ENCODE measurements around the gene TPI1. TPM values are rescaled to one million over a fixed set of nuclear protein-coding genes. Genes with fewer than 3 reads are reported as not detected.
A peak's percentile ranks its signal among the peaks of the same experiment; 100 is the strongest.
"Not testable (repeated sequence)": the region's sequence is repeated elsewhere in the genome, so short reads cannot be mapped to it uniquely, and the experiment has no call there.

TPI1 gene
- total and polyA plus RNA-seq, 9 donors = 707 to 1,287 (median 972) TPM

- no peak for DNase-seq
- Histone ChIP-seq H3K4me3 (ENCODE audit: low read length) (no peak overlapping the region), H3K4me1 (ENCODE audit: control insufficient read depth, insufficient read depth, low read length) (peaks cover 13% of the 10 kb centered on the region), H3K9me3 (replicated peaks; ENCODE audit: control insufficient read depth, low read depth, low read length) (no peaks in the 10 kb centered on the region), H3K27me3 (ENCODE audit: control insufficient read depth, insufficient read depth, low read length) (no peaks in the 10 kb centered on the region), H3K27ac (ENCODE audit: low read length) (no peak overlapping the region), H3K36me3 (ENCODE audit: control insufficient read depth, insufficient read depth, low read length) (peaks cover 6% of the 10 kb centered on the region)
- 78% methylated on average over 1 of the region's 1 CpG for WGBS (ENCODE audit: insufficient coverage)
Measured at GRCh38 chr12:6903722-6904121, 36.4 kb downstream of the TPI1 start.

GRCh38 chr12:6904280-6905276 lies 37.2 kb downstream of the TPI1 start, which contains the start of gene LRRC23:
LRRC23 (plus strand) TSS chr12:6904822; CDS start chr12:6905634, 812 bp downstream.
- 1% methylated on average over 25 of the region's 34 CpGs for WGBS (ENCODE audit: insufficient coverage)
- Histone ChIP-seq H3K27me3 (ENCODE audit: control insufficient read depth, insufficient read depth, low read length) (no peaks in the 10 kb centered on the region), H3K9me3 (replicated peaks; ENCODE audit: control insufficient read depth, low read depth, low read length) (no peaks in the 10 kb centered on the region), H3K4me3 (ENCODE audit: low read length) (peak within 1 kb of the TSS; percentile 73), H3K27ac (ENCODE audit: low read length) (peak within 1 kb of the TSS; percentile 89), H3K4me1 (ENCODE audit: control insufficient read depth, insufficient read depth, low read length) (peaks cover 13% of the 10 kb centered on the region), H3K36me3 (ENCODE audit: control insufficient read depth, insufficient read depth, low read length) (peaks cover 6% of the 10 kb centered on the region)
- peak; percentile 99 for DNase-seq

DNA sequence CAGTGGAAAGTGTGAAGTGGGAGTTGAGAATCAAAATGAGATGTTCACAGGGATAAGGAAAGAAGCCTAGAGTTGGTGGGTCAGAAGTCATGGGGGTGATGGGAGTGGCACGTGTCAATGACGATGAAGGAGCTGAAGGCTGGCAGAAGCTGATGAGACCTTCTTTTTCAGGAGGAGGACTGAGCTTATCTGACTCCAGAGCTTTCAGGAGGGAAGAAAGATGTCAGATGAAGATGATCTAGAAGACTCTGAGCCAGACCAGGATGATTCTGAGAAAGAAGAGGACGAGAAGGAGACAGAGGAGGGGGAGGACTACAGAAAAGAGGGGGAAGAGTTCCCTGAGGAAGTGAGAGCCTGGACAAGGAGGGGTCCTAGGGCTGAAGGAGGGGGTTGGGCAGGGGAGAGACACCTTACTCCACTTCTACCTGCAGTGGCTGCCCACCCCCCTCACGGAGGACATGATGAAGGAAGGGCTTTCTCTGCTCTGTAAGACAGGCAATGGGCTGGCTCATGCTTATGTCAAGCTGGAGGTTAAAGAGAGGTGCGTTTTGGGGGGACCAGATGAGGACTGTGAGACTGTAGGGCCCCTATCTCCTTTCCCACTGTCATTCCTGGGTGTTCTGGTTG lies 38.2 kb downstream of the TPI1 start:
- Histone ChIP-seq H3K9me3 (replicated peaks; ENCODE audit: control insufficient read depth, low read depth, low read length) (no peaks in the 10 kb centered on the region), H3K27me3 (ENCODE audit: control insufficient read depth, insufficient read depth, low read length) (no peaks in the 10 kb centered on the region), H3K36me3 (ENCODE audit: control insufficient read depth, insufficient read depth, low read length) (peaks cover 6% of the 10 kb centered on the region), H3K4me1 (ENCODE audit: control insufficient read depth, insufficient read depth, low read length) (peaks cover 13% of the 10 kb centered on the region), H3K27ac (ENCODE audit: low read length) (peak overlapping the region; percentile 89), H3K4me3 (ENCODE audit: low read length) (peak overlapping the region; percentile 73)
- DNase-seq = no peak
- 50% methylated on average over 3 of the region's 5 CpGs for WGBS (ENCODE audit: insufficient coverage)

- Histone ChIP-seq H3K27me3 (ENCODE audit: control insufficient read depth, insufficient read depth, low read length) (peaks cover 14% of the 10 kb centered on the region), H3K4me1 (ENCODE audit: control insufficient read depth, insufficient read depth, low read length) (peaks cover 13% of the 10 kb centered on the region)
- H3K4me3 ChIP-seq (ENCODE audit: low read length); H3K27ac ChIP-seq (ENCODE audit: low read length); H3K9me3 ChIP-seq (replicated peaks; ENCODE audit: control insufficient read depth, low read depth, low read length); H3K36me3 ChIP-seq (ENCODE audit: control insufficient read depth, insufficient read depth, low read length); DNase-seq: not testable (repeated sequence)
- over 99% methylated on average over 8 of the region's 11 CpGs for WGBS (ENCODE audit: insufficient coverage)
Measured at GRCh38 chr12:6908141-6908540, 40.8 kb downstream of the TPI1 start.

DNA sequence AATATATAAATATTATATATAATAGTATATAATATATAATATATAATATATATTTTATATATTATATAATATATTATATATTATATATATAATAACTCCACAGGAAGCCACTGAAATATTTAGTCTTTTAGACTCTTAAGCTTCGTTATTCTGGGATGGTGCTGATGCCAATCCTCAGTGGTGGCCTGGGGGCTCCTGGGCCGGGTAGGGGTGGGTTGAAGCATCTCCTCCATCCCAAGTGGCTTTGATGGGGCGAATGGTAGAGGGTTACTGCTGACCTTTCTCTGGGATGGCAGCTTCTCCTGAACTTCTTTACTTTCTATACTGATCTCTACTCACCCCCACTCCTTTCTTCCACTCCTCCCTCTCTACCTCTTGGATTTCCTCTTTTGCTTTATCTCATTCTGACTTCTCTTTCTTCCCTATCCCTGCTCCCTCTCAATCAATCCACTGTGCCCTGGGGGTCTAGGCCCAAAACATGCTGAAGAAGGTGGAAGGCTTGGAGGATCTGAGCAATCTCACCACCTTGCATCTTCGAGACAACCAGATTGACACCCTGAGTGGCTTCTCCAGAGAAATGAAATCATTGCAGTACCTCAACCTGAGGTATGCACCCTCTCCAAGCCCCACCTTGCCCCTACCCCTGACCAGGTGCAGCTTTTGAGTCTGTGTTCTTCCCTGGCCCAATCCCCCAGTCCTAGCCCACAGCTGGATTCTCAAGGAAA lies 42.3 kb downstream of the TPI1 start:
- Histone ChIP-seq H3K4me1 (ENCODE audit: control insufficient read depth, insufficient read depth, low read length) (peaks cover 14% of the 10 kb centered on the region), H3K27ac (ENCODE audit: low read length) (no peak overlapping the region), H3K36me3 (ENCODE audit: control insufficient read depth, insufficient read depth, low read length) (peaks cover 6% of the 10 kb centered on the region), H3K27me3 (ENCODE audit: control insufficient read depth, insufficient read depth, low read length) (peaks cover 25% of the 10 kb centered on the region), H3K9me3 (replicated peaks; ENCODE audit: control insufficient read depth, low read depth, low read length) (no peaks in the 10 kb centered on the region), H3K4me3 (ENCODE audit: low read length) (no peak overlapping the region)
- no peak for DNase-seq
- WGBS (ENCODE audit: insufficient coverage) = 94% methylated on average over 3 of the region's 4 CpGs

GRCh38 chr12:6912164-6912935 lies 45.0 kb downstream of the TPI1 start:
- peaks cover 6% of the 10 kb centered on the region for H3K36me3 ChIP-seq (ENCODE audit: control insufficient read depth, insufficient read depth, low read length)
- H3K27me3 ChIP-seq (ENCODE audit: control insufficient read depth, insufficient read depth, low read length) = peaks cover 36% of the 10 kb centered on the region
- DNase-seq = no peak
- H3K4me1 ChIP-seq (ENCODE audit: control insufficient read depth, insufficient read depth, low read length) = peaks cover 13% of the 10 kb centered on the region
- H3K4me3 ChIP-seq (ENCODE audit: low read length) = no peak overlapping the region
- no peak overlapping the region for H3K27ac ChIP-seq (ENCODE audit: low read length)
- no peaks in the 10 kb centered on the region for H3K9me3 ChIP-seq (replicated peaks; ENCODE audit: control insufficient read depth, low read depth, low read length)
- 85% methylated on average over 11 of the region's 15 CpGs for WGBS (ENCODE audit: insufficient coverage)

- DNase-seq = peak; percentile 83
- Histone ChIP-seq H3K36me3 (ENCODE audit: control insufficient read depth, insufficient read depth, low read length) (no peaks in the 10 kb centered on the region), H3K27me3 (ENCODE audit: control insufficient read depth, insufficient read depth, low read length) (peaks cover 36% of the 10 kb centered on the region), H3K9me3 (replicated peaks; ENCODE audit: control insufficient read depth, low read depth, low read length) (no peaks in the 10 kb centered on the region), H3K27ac (ENCODE audit: low read length) (no peak within 1 kb of the TSS), H3K4me3 (ENCODE audit: low read length) (peak within 1 kb of the TSS; percentile 43), H3K4me1 (ENCODE audit: control insufficient read depth, insufficient read depth, low read length) (peaks cover 13% of the 10 kb centered on the region)
- WGBS (ENCODE audit: insufficient coverage) = under 1% methylated on average over 63 of the region's 68 CpGs
Measured at GRCh38 chr12:6914246-6914946, 47.1 kb downstream of the TPI1 start, which contains the start of gene ENO2. ENO2 (plus strand) TSS chr12:6914580; CDS start chr12:6915833, 1,253 bp downstream.

- WGBS (ENCODE audit: insufficient coverage) = 18% methylated on average over 8 of the region's 29 CpGs
- Histone ChIP-seq H3K9me3 (replicated peaks; ENCODE audit: control insufficient read depth, low read depth, low read length) (no peaks in the 10 kb centered on the region), H3K27me3 (ENCODE audit: control insufficient read depth, insufficient read depth, low read length) (peaks cover 36% of the 10 kb centered on the region), H3K36me3 (ENCODE audit: control insufficient read depth, insufficient read depth, low read length) (no peaks in the 10 kb centered on the region), H3K4me3 (ENCODE audit: low read length) (peak overlapping the region; percentile 43), H3K27ac (ENCODE audit: low read length) (no peak overlapping the region), H3K4me1 (ENCODE audit: control insufficient read depth, insufficient read depth, low read length) (peaks cover 13% of the 10 kb centered on the region)
- DNase-seq = no peak
Measured at GRCh38 chr12:6914947-6915788, 47.8 kb downstream of the TPI1 start.

Measured in muscle of leg (tissue), 11 donors.